NCI-H146 treated with DMSO at 0.1 percent for 48 hours (cell line): Measurements from ENCODE around the gene CHMP6.

Experiments
- DNase-seq: peaks from one replicate; lab custom pipeline; 2025; ENCODE audit not compliant: unreplicated experiment; lab: John Stamatoyannopoulos, UW

Gene CHMP6

GRCh38 chr17:81042606-81043005, 51.0 kb downstream of the CHMP6 start:
- DNase-seq = no peak

GRCh38 chr17:81043319-81043724, 51.7 kb downstream of the CHMP6 start:
- DNase-seq = no peak

GRCh38 chr17:81043725-81044427, 52.2 kb downstream of the CHMP6 start:
- no peak for DNase-seq

- DNase-seq = no peak
Observed at GRCh38 chr17:81044428-81044763, 52.8 kb downstream of the CHMP6 start.

GRCh38 chr17:81044764-81045589, 53.3 kb downstream of the CHMP6 start:
- peak; percentile 28 for DNase-seq

- DNase-seq = no peak
Observed at GRCh38 chr17:81045590-81046095, 54.0 kb downstream of the CHMP6 start.

- no peak for DNase-seq
Observed at GRCh38 chr17:81046132-81046769, 54.6 kb downstream of the CHMP6 start.

GRCh38 chr17:81046770-81047359, 55.2 kb downstream of the CHMP6 start:
- DNase-seq = no peak

- no peak for DNase-seq
Observed at GRCh38 chr17:81048827-81049371, 57.3 kb downstream of the CHMP6 start.

GRCh38 chr17:81049372-81049911, 57.8 kb downstream of the CHMP6 start:
- no peak for DNase-seq
